ENCODE data around the gene CNN1.

DNA sequence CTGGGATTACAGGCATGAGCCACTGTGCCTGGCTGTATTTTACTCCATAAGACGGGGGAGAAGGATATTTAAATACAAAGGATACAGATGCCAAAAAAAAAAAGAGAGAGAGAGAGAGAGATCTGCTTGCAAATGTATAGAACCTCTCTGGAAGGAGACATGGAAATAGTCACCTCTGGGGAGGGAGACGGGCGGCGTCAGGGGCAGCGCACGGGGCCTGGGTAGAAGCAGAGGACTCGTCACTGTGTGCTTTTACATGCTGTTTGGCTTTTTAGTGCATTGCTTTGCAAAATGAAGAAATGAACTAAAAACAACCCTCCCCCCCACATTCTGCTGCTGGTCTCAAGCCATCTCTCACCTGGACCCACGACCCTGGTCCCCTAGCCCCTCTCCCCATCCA, 28.2 kb upstream of the CNN1 start:
- TF ChIP-seq, protein P1, sequence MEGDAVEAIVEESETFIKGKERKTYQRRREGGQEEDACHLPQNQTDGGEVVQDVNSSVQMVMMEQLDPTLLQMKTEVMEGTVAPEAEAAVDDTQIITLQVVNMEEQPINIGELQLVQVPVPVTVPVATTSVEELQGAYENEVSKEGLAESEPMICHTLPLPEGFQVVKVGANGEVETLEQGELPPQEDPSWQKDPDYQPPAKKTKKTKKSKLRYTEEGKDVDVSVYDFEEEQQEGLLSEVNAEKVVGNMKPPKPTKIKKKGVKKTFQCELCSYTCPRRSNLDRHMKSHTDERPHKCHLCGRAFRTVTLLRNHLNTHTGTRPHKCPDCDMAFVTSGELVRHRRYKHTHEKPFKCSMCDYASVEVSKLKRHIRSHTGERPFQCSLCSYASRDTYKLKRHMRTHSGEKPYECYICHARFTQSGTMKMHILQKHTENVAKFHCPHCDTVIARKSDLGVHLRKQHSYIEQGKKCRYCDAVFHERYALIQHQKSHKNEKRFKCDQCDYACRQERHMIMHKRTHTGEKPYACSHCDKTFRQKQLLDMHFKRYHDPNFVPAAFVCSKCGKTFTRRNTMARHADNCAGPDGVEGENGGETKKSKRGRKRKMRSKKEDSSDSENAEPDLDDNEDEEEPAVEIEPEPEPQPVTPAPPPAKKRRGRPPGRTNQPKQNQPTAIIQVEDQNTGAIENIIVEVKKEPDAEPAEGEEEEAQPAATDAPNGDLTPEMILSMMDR (conservative IDR thresholded peaks at IDR 0.05; ENCODE audit: low read depth, low read length), result no peak
- no peak for TF ChIP-seq BHLHE40 (IDR thresholded peaks at IDR 0.05; ENCODE audit: low read depth, low read length)
- TF ChIP-seq, protein P2, sequence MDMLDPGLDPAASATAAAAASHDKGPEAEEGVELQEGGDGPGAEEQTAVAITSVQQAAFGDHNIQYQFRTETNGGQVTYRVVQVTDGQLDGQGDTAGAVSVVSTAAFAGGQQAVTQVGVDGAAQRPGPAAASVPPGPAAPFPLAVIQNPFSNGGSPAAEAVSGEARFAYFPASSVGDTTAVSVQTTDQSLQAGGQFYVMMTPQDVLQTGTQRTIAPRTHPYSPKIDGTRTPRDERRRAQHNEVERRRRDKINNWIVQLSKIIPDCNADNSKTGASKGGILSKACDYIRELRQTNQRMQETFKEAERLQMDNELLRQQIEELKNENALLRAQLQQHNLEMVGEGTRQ (IDR thresholded peaks at IDR 0.05; ENCODE audit: low read depth, low read length), result no peak
- TF ChIP-seq POLR2A (IDR thresholded peaks at IDR 0.05; ENCODE audit: low read depth, low read length), result no peak
- TF ChIP-seq RCOR1 (IDR thresholded peaks at IDR 0.05; ENCODE audit: insufficient replicate concordance, low read length), result no peak
- no peak for TF ChIP-seq MAZ (IDR thresholded peaks at IDR 0.05; ENCODE audit: borderline replicate concordance, low read depth, low read length)
- TF ChIP-seq RFX5 (IDR thresholded peaks at IDR 0.05; ENCODE audit: low read depth, low read length), result no peak
- no peak for TF ChIP-seq CHD1 (IDR thresholded peaks at IDR 0.05; ENCODE audit: low read depth, low read length)
- no peak for TF ChIP-seq CEBPB (IDR thresholded peaks at IDR 0.05; ENCODE audit: low read depth, low read length)
- no peak for TF ChIP-seq FOS (IDR thresholded peaks at IDR 0.05; ENCODE audit: low read depth, low read length)

Measured in IMR-90 (cell line).